Hepatocyte (in vitro differentiated cells): ENCODE results near the gene PDE4D.

ENCODE experiments used
- EZH2phosphoT487 ChIP-seq: fragments of 200-600 bp; sonication (generic); IDR thresholded peaks from one replicate; pipeline ENCODE4 v1.6.1; 2018; ENCODE audit warnings: antibody characterized with exemption, mild to moderate bottlenecking, low read depth, moderate library complexity; ENCODE audit not compliant: unreplicated experiment, severe bottlenecking
- TF ChIP-seq, protein P1 (sequence below): fragments of 200-600 bp; sonication (generic); IDR thresholded peaks from 2 replicates; pipeline ENCODE4 v1.5.1; 2016; ENCODE audit warnings: antibody characterized with exemption, mild to moderate bottlenecking; ENCODE audit not compliant: poor library complexity

DNA sequence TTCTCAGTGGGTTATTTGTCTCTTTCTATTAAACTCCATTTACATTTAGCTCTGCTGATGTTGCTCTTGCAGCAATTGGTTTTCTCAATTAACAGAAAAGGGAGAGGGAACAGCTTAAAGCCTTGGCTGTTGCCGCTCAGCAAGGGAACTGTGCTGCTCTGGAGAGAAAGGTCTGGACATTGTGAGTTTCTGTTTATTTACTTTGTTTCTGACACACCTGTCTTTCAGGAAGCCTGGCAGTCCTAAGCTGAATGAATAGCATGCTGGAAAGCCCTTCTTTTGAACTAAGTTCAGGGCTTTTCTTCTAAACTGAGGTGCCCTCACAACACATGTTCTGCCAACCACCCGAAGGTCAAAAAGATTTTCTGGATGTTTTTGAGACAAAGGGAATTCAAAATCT lies 491.9 kb downstream of the PDE4D start:
- TF ChIP-seq, protein P1, sequence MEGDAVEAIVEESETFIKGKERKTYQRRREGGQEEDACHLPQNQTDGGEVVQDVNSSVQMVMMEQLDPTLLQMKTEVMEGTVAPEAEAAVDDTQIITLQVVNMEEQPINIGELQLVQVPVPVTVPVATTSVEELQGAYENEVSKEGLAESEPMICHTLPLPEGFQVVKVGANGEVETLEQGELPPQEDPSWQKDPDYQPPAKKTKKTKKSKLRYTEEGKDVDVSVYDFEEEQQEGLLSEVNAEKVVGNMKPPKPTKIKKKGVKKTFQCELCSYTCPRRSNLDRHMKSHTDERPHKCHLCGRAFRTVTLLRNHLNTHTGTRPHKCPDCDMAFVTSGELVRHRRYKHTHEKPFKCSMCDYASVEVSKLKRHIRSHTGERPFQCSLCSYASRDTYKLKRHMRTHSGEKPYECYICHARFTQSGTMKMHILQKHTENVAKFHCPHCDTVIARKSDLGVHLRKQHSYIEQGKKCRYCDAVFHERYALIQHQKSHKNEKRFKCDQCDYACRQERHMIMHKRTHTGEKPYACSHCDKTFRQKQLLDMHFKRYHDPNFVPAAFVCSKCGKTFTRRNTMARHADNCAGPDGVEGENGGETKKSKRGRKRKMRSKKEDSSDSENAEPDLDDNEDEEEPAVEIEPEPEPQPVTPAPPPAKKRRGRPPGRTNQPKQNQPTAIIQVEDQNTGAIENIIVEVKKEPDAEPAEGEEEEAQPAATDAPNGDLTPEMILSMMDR: no peak
- TF ChIP-seq EZH2phosphoT487: no peak
